Parathyroid adenoma (tissue), 2 donors: ENCODE measurements around the gene LY9.

Experiments used
- H2AFZ ChIP-seq: fragments of 300-600 bp; sonication (generic); one replicate; pipeline ENCODE4 v1.7.0; 2017; ENCODE audit warnings: antibody characterized with exemption, mild to moderate bottlenecking
- H3K27ac ChIP-seq: fragments of 300-600 bp; sonication (generic); one replicate; pipeline ENCODE4 v1.7.0; 2017
- H3K27me3 ChIP-seq: fragments of 300-600 bp; sonication (generic); one replicate; pipeline ENCODE4 v1.7.0; 2017; ENCODE audit warnings: low read length; ENCODE audit not compliant: control insufficient read depth, insufficient read depth
- H3K36me3 ChIP-seq: fragments of 300-600 bp; sonication (generic); one replicate; pipeline ENCODE4 v1.7.0; 2017; ENCODE audit warnings: low read length; ENCODE audit not compliant: control insufficient read depth, insufficient read depth
- H3K4me1 ChIP-seq: fragments of 300-600 bp; sonication (generic); one replicate; pipeline ENCODE4 v1.7.0; 2017; ENCODE audit warnings: control low read depth
- H3K4me2 ChIP-seq: fragments of 300-600 bp; sonication (generic); one replicate; pipeline ENCODE4 v1.7.0; 2017; ENCODE audit warnings: low read length
- H3K4me3 ChIP-seq: fragments of 300-600 bp; sonication (generic); one replicate; pipeline ENCODE4 v1.7.0; 2017; ENCODE audit warnings: low read depth, low read length
- H3K79me2 ChIP-seq: fragments of 300-600 bp; sonication (generic); one replicate; pipeline ENCODE4 v1.7.0; 2017; ENCODE audit warnings: control low read depth
- H3K9ac ChIP-seq: fragments of 300-600 bp; sonication (generic); one replicate; pipeline ENCODE4 v1.7.0; 2017; ENCODE audit warnings: mild to moderate bottlenecking
- H3K9me3 ChIP-seq: fragments of 300-600 bp; sonication (generic); one replicate; pipeline ENCODE4 v1.7.0; 2017; ENCODE audit warnings: low read length; ENCODE audit not compliant: control insufficient read depth
- TF ChIP-seq, protein P1 (sequence below): fragments of 300-600 bp; sonication (generic); IDR thresholded peaks from one replicate; pipeline ENCODE4 v1.7.0; 2017; ENCODE audit warnings: antibody characterized with exemption, mild to moderate bottlenecking
- donor health status: primary hyperparathyroidism.

Gene LY9

DNA sequence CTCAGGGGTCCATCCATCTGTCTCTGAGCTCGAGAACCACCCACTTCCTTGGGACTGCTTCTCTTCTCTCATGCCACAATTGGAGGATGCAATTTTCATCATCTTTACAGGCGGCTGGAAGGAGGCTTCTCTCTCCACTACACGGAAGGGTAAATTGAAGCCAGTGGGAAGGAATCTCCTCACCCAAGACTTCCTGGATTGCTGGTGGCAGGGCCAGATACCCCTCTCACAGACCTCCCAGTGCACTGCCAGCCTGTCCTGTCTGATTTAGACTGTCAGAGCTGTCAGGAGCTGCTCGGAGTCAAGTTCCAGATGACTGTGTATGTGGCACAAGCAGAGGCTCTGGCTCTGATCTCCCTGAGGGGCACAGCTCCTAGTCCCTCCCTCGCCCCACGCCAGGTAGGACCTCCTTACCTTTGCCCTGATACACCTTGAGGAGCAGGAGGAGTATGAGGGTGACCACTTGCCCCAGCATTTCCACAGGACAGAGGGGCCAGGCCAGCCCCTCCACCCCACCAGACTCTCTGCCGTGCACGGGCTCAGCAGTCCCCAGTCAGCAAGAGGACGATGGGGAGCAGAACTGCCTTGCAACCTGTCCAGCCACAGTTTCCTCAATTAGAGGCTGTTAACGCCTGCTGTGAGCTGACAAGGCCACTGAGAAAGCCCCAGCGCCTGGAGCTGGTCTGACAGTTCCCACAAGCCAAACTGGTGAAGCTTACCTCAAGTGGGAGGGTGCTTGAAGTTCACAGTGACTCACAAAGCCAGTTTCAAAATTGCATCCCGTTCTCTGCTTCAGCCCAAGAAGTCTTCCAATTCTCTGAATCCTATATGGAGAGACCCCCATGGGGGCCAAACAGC, 66.5 kb downstream of the LY9 start, which contains the start of gene CD244:
Gene CD244 (minus strand): TSS at position 685 of the 858 bp plus-strand sequence. CDS start 210 bp downstream, at position 475.
- Histone ChIP-seq H2AFZ (no peak within 1 kb of the TSS), H3K4me3 (no peak within 1 kb of the TSS), H3K27ac (no peak within 1 kb of the TSS), H3K36me3 (no peaks in the 10 kb centered on the region), H3K27me3 (no peaks in the 10 kb centered on the region), H3K9me3 (no peaks in the 10 kb centered on the region), H3K79me2 (no peaks in the 10 kb centered on the region), H3K4me1 (no peaks in the 10 kb centered on the region), H3K9ac (no peak within 1 kb of the TSS), H3K4me2 (no peak within 1 kb of the TSS)
- TF ChIP-seq, protein P1, sequence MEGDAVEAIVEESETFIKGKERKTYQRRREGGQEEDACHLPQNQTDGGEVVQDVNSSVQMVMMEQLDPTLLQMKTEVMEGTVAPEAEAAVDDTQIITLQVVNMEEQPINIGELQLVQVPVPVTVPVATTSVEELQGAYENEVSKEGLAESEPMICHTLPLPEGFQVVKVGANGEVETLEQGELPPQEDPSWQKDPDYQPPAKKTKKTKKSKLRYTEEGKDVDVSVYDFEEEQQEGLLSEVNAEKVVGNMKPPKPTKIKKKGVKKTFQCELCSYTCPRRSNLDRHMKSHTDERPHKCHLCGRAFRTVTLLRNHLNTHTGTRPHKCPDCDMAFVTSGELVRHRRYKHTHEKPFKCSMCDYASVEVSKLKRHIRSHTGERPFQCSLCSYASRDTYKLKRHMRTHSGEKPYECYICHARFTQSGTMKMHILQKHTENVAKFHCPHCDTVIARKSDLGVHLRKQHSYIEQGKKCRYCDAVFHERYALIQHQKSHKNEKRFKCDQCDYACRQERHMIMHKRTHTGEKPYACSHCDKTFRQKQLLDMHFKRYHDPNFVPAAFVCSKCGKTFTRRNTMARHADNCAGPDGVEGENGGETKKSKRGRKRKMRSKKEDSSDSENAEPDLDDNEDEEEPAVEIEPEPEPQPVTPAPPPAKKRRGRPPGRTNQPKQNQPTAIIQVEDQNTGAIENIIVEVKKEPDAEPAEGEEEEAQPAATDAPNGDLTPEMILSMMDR = no peak

DNA sequence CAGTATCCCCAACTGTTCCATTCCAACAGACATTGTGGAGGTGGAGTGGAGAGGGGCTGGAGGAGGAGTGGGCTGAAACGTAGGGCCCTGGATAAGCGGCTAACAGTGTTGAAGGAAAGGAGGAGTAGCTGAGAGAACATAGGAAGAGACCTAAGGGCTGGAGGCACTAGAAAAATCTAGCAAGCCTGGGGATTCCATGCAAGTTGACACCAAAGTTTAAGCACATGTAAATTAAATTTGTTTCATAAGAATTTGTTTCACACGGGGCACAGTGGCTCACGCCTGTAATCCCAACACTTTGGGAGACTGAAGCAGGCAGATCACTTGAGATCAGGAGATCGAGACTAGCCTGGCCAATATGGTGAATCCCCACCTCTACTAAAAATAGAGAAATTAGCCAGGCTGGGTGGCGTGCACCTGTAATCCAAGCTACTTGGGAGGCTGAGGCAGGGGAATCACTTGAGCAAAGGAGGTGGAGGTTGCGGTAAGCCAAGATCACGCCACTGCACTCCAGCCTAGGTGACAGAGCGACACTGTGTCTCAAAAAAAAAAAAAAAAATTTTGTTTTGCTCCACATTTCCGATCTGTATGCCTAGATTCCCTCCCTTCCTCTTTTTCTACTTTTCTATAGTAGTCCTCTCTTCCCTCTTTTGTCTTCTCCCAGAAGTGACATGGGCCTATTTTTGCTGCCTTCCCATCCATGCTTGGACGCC, 67.2 kb downstream of the LY9 start:
- Histone ChIP-seq H3K9me3 (no peaks in the 10 kb centered on the region), H3K4me2 (no peak overlapping the region), H3K9ac (no peak overlapping the region), H3K27me3 (no peaks in the 10 kb centered on the region), H3K79me2 (no peaks in the 10 kb centered on the region), H3K36me3 (no peaks in the 10 kb centered on the region), H2AFZ (no peak overlapping the region), H3K4me3 (no peak overlapping the region), H3K4me1 (no peaks in the 10 kb centered on the region), H3K27ac (no peak overlapping the region)
- TF ChIP-seq, protein P1 = no peak

DNA sequence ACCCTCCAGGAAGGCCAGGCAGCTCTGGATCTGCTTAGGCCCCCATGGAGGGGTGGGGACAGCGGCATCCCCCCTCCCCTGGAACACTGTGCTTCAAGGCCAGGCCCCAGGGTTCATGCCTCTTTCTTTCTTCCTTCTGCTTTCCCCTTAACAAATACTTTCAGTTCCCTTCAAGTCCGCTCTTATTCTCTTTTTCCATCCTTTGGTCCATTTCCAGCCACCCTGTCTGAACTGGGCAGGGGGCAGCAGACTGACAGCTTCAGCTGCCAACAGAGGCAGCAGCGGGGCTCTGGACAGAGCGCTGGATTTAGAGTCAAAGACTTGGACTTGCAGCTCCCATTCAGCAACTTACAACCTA, 67.8 kb downstream of the LY9 start:
- H2AFZ ChIP-seq = no peak overlapping the region
- TF ChIP-seq, protein P1 = no peak
- H3K27me3 ChIP-seq = no peaks in the 10 kb centered on the region
- no peak overlapping the region for H3K27ac ChIP-seq
- H3K9ac ChIP-seq = no peak overlapping the region
- H3K4me1 ChIP-seq = no peaks in the 10 kb centered on the region
- no peaks in the 10 kb centered on the region for H3K9me3 ChIP-seq
- H3K79me2 ChIP-seq = no peaks in the 10 kb centered on the region
- no peaks in the 10 kb centered on the region for H3K36me3 ChIP-seq
- no peak overlapping the region for H3K4me2 ChIP-seq
- no peak overlapping the region for H3K4me3 ChIP-seq

DNA sequence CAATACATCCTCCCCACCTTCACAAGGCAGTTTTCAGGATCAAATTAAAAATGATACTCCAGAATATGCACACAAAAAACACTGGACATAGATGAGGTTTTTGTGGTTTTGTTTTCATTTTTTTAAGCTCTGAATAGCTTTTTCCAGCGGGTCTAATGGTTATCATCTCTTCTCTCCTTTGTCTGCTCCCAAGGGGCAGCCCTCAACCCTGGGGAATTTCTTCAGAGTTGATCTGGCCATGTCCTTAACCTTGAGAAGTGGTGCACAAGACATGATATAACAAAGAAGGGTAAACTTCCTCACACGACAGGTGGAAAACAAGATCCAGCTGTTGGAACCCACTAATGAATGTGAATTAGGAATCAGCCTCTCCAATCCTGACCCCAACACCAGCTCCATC, 68.2 kb downstream of the LY9 start:
- no peak overlapping the region for H2AFZ ChIP-seq
- H3K9me3 ChIP-seq = no peaks in the 10 kb centered on the region
- H3K79me2 ChIP-seq = no peaks in the 10 kb centered on the region
- no peaks in the 10 kb centered on the region for H3K4me1 ChIP-seq
- H3K9ac ChIP-seq = no peak overlapping the region
- H3K27me3 ChIP-seq = no peaks in the 10 kb centered on the region
- no peak overlapping the region for H3K4me2 ChIP-seq
- TF ChIP-seq, protein P1 = no peak
- no peaks in the 10 kb centered on the region for H3K36me3 ChIP-seq
- no peak overlapping the region for H3K4me3 ChIP-seq
- no peak overlapping the region for H3K27ac ChIP-seq
